Ovary (tissue), 3 donors: ENCODE results near the gene STN1.

Source experiments
- CTCF ChIP-seq, 3 donors: fragments of 450-650 bp in 2 of 3; fragments of 200-600 bp in 1 of 3; IDR thresholded peaks; one replicate each; pipeline versions ENCODE4 v1.5.1 to v1.8.0; 2016 to 2022; ENCODE audit warnings: antibody characterized with exemption in 3 of 3, mild to moderate bottlenecking in 1 of 3
- EP300 ChIP-seq: sonication (generic); formaldehyde crosslinking; IDR thresholded peaks from one replicate; pipeline ENCODE4 v1.6.1; 2017; ENCODE audit warnings: antibody characterized with exemption
- POLR2A ChIP-seq: fragments of 450-650 bp; IDR thresholded peaks from one replicate; pipeline ENCODE4 v1.6.1; 2017; ENCODE audit warnings: antibody characterized with exemption, mild to moderate bottlenecking, moderate library complexity
- donor health status: DM: no; HTN: no; CAD: no.

DNA sequence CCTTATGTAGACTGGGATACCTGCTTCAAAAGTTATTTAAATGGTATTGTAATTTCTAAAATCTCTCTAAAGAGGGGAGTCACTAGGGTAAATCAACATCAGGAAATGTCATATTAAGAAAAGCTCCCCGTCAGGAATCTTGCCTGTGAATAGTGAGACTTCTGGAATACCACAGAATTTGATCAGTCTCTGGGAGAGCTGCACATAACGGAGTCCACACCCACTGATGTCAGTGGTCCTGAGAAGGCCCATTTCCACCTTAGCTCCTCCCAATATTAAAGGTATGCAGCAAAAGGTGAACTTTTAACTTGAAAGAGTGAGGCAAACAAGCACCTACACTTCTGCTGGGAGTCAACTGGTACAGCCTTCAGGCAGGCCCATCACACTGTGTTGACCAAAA lies 27.3 kb downstream of the STN1 start:
- TF ChIP-seq CTCF (IDR thresholded peaks at IDR 0.05) (no peak), POLR2A (no peak), EP300 (no peak)
